ENCODE measurements around the gene VMP1. TPM values are rescaled to one million over a fixed set of nuclear protein-coding genes. Genes with fewer than 3 reads are reported as not detected.

The VMP1 gene
- total and polyA plus RNA-seq, 2 of the 13 experiments (the other 11 are each of a cell fraction or from before 2014, with no cell fraction given), result 186 to 271 TPM

GRCh38 chr17:59842901-59843652, 135.6 kb downstream of the VMP1 start (continued):
- TF ChIP-seq, protein P1, sequence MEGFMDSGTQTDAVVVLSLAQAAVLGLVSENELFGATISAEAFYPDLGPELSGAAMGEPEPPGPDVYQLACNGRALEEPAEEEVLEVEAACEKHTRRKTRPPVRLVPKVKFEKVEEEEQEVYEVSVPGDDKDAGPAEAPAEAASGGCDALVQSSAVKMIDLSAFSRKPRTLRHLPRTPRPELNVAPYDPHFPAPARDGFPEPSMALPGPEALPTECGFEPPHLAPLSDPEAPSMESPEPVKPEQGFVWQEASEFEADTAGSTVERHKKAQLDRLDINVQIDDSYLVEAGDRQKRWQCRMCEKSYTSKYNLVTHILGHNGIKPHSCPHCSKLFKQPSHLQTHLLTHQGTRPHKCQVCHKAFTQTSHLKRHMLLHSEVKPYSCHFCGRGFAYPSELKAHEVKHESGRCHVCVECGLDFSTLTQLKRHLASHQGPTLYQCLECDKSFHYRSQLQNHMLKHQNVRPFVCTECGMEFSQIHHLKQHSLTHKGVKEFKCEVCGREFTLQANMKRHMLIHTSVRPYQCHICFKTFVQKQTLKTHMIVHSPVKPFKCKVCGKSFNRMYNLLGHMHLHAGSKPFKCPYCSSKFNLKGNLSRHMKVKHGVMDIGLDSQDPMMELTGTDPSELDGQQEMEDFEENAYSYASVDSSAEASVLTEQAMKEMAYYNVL (CRISPR knock-in tag; IDR thresholded peaks at IDR 0.05; ENCODE audit: borderline replicate concordance), result peak; percentile 80; the same call in 1 of the 2 replicates
- peak; percentile 30 for TF ChIP-seq NR2C2 (CRISPR knock-in tag; IDR thresholded peaks at IDR 0.05; ENCODE audit: borderline replicate concordance)
- 0 out of 2 replicates have a peak, but pooled peaks have one; percentile 26 for TF ChIP-seq ZNF34 (CRISPR knock-in tag; IDR thresholded peaks at IDR 0.05; ENCODE audit: borderline replicate concordance)
- peak; percentile 65; the same call in 1 of the 2 replicates for TF ChIP-seq ZNF20 (CRISPR knock-in tag; IDR thresholded peaks at IDR 0.05)
- 0 out of 2 replicates have a peak, but pooled peaks have one; percentile 9 for TF ChIP-seq ZNF772 (CRISPR knock-in tag; IDR thresholded peaks at IDR 0.05)
- no peak for TF ChIP-seq TBX3 (IDR thresholded peaks at IDR 0.05; ENCODE audit: borderline replicate concordance)
- TF ChIP-seq ZNF644 (CRISPR knock-in tag; IDR thresholded peaks at IDR 0.05; ENCODE audit: low read depth), result peak; percentile 82
- peak; percentile 85 for TF ChIP-seq MED1 (CRISPR knock-in tag; IDR thresholded peaks at IDR 0.05)
- no peak for TF ChIP-seq PREB (CRISPR knock-in tag; IDR thresholded peaks at IDR 0.05)
- TF ChIP-seq CENPBD1 (CRISPR knock-in tag; IDR thresholded peaks at IDR 0.05; ENCODE audit: borderline replicate concordance, low read depth), result 0 out of 2 replicates have a peak, but pooled peaks have one; percentile 4
- no peak for TF ChIP-seq ZNF143 (CRISPR knock-in tag; IDR thresholded peaks at IDR 0.05)
- TF ChIP-seq TEAD2 (CRISPR knock-in tag; IDR thresholded peaks at IDR 0.05), result no peak
- TF ChIP-seq ZNF788 (CRISPR knock-in tag; IDR thresholded peaks at IDR 0.05; ENCODE audit: borderline replicate concordance), result no peak; the same call in 1 of the 2 replicates
- TF ChIP-seq, protein P2, sequence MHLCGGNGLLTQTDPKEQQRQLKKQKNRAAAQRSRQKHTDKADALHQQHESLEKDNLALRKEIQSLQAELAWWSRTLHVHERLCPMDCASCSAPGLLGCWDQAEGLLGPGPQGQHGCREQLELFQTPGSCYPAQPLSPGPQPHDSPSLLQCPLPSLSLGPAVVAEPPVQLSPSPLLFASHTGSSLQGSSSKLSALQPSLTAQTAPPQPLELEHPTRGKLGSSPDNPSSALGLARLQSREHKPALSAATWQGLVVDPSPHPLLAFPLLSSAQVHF (CRISPR knock-in tag; IDR thresholded peaks at IDR 0.05), result peak; percentile 62; the same call in 1 of the 2 replicates
- TF ChIP-seq, protein P3, sequence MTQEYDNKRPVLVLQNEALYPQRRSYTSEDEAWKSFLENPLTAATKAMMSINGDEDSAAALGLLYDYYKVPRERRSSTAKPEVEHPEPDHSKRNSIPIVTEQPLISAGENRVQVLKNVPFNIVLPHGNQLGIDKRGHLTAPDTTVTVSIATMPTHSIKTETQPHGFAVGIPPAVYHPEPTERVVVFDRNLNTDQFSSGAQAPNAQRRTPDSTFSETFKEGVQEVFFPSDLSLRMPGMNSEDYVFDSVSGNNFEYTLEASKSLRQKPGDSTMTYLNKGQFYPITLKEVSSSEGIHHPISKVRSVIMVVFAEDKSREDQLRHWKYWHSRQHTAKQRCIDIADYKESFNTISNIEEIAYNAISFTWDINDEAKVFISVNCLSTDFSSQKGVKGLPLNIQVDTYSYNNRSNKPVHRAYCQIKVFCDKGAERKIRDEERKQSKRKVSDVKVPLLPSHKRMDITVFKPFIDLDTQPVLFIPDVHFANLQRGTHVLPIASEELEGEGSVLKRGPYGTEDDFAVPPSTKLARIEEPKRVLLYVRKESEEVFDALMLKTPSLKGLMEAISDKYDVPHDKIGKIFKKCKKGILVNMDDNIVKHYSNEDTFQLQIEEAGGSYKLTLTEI (CRISPR knock-in tag; conservative IDR thresholded peaks at IDR 0.05), result no peak
- peak; percentile 69; the same call in 1 of the 2 replicates for TF ChIP-seq ZNF468 (CRISPR knock-in tag; IDR thresholded peaks at IDR 0.05)
- TF ChIP-seq ZNF280D (CRISPR knock-in tag; IDR thresholded peaks at IDR 0.05), result no peak
- no peak for TF ChIP-seq ZNF382 (CRISPR knock-in tag; IDR thresholded peaks at IDR 0.05; ENCODE audit: borderline replicate concordance)
